A673 (cell line): ENCODE results near the gene GTPBP1. TPM values are rescaled to one million over a fixed set of nuclear protein-coding genes. Genes with fewer than 3 reads are reported as not detected.

Source experiments
- BruUV-seq: library from RNA; stranded (reverse); fragments of 400-500 nt; replicated peaks from 2 replicates; lab custom pipeline; 2021; lab: Mats Ljungman, UMichigan
- CTCF ChIA-PET: fragments of 300-600 bp; sonication (Branson Sonifier 250); formaldehyde crosslinking; loops from one replicate; lab custom pipeline; 2022; ENCODE audit warnings: antibody characterized with exemption; lab: Charles Lee
- POLR2A ChIA-PET: fragments of 300-600 bp; sonication (Branson Sonifier 250); formaldehyde crosslinking; loops from one replicate; lab custom pipeline; 2022; ENCODE audit warnings: antibody characterized with exemption; ENCODE audit not compliant: low non-redundant PET; lab: Charles Lee
- DNase-seq: peaks from one replicate; pipeline ENCODE4 v3.0.0-alpha.2; 2015; ENCODE audit warnings: low spot score
- H3K27ac ChIP-seq: fragments of 200-600 bp; sonication (generic); 2 replicates; pipeline ENCODE4 v1.5.1; 2016; ENCODE audit warnings: mixed run types, low read depth, mild to moderate bottlenecking, mixed read lengths, antibody characterized with exemption, low read length; ENCODE audit not compliant: poor library complexity, severe bottlenecking
- H3K27me3 ChIP-seq: fragments of 200-600 bp; sonication (generic); replicated peaks from 2 replicates; pipeline ENCODE4 v1.6.1; 2017; ENCODE audit warnings: mixed run types, low read depth, mild to moderate bottlenecking, mixed read lengths, antibody characterized with exemption, low read length; ENCODE audit not compliant: insufficient read depth, poor library complexity
- H3K36me3 ChIP-seq: fragments of 200-600 bp; sonication (generic); 2 replicates; pipeline ENCODE4 v1.6.1; 2016; ENCODE audit warnings: mixed run types, mild to moderate bottlenecking, mixed read lengths, antibody characterized with exemption, low read length; ENCODE audit not compliant: insufficient read depth, poor library complexity, severe bottlenecking
- H3K4me1 ChIP-seq: fragments of 200-600 bp; sonication (generic); 2 replicates; pipeline ENCODE4 v1.6.1; 2017; ENCODE audit warnings: mixed run types, mild to moderate bottlenecking, mixed read lengths, antibody characterized with exemption, low read length; ENCODE audit not compliant: insufficient read depth, poor library complexity, severe bottlenecking
- H3K4me3 ChIP-seq: fragments of 200-600 bp; sonication (generic); 2 replicates; pipeline ENCODE4 v1.5.1; 2016; ENCODE audit warnings: low read depth, mixed run types, mild to moderate bottlenecking, mixed read lengths, low read length; ENCODE audit not compliant: poor library complexity, severe bottlenecking
- H3K9me3 ChIP-seq: fragments of 200-600 bp; sonication (generic); 2 replicates; pipeline ENCODE4 v1.6.1; 2016; ENCODE audit warnings: mixed run types, low read depth, mild to moderate bottlenecking, mixed read lengths, antibody characterized with exemption, low read length; ENCODE audit not compliant: poor library complexity, severe bottlenecking
- CTCF ChIP-seq: fragments of 300-800, 200-600 bp; sonication (generic); conservative IDR thresholded peaks from 2 replicates; pipeline ENCODE4 v1.5.1; 2017; ENCODE audit warnings: low read depth, mild to moderate bottlenecking, antibody characterized with exemption, low read length, moderate library complexity, mixed read lengths
- EZH2 ChIP-seq: fragments of 200-600 bp; sonication (generic); IDR thresholded peaks from 2 replicates; pipeline ENCODE4 v1.6.1; 2017; ENCODE audit warnings: borderline replicate concordance, low read depth, mild to moderate bottlenecking, mixed read lengths, antibody characterized with exemption, low read length; ENCODE audit not compliant: poor library complexity, severe bottlenecking
- intact Hi-C: fragments of 100-400 bp; cut with micrococcal nuclease; formaldehyde crosslinking; loops from one replicate; pipeline ENCODE4 v1.10.0; 2022; ENCODE audit not compliant: unreplicated experiment
- total RNA-seq: library from RNA; stranded (reverse); gene quantifications from 2 replicates; pipeline ENCODE4 v1.2.3, GENCODE V29; 2021

The GTPBP1 gene
- total RNA-seq, 1 experiment from 2014 or later, result 88.2 TPM

- H3K27ac ChIP-seq, result no peak overlapping the region
- ChIA-PET POLR2A (interaction anchor here (0.6 kb wide), 1 partner anchor 730 kb away, joined by 9 read pairs; no protein-coding TSS in a partner anchor), CTCF (interaction anchor here (0.5 to 1.1 kb wide), 2 partner anchors 26 to 63 kb away, joined by 3 read pairs; no protein-coding TSS in a partner anchor)
- no peak for TF ChIP-seq CTCF
- no peak for TF ChIP-seq EZH2
- DNase-seq, result no peak
- no peak overlapping the region for H3K4me3 ChIP-seq
- intact Hi-C loops, result no loop called here
- no peaks in the 10 kb centered on the region for H3K9me3 ChIP-seq
- H3K36me3 ChIP-seq, result peaks cover 100% of the 10 kb centered on the region
- H3K4me1 ChIP-seq, result no peaks in the 10 kb centered on the region
- H3K27me3 ChIP-seq, result no peaks in the 10 kb centered on the region
- no TSS peak for BruUV-seq
These were observed 34.5 kb downstream of the GTPBP1 start for GRCh38 chr22:38740116-38740723.

- no peak for DNase-seq
- no TSS peak for BruUV-seq
- Histone ChIP-seq H3K27ac (no peak overlapping the region), H3K4me1 (no peaks in the 10 kb centered on the region), H3K4me3 (no peak overlapping the region), H3K27me3 (no peaks in the 10 kb centered on the region), H3K36me3 (peaks cover 100% of the 10 kb centered on the region), H3K9me3 (no peaks in the 10 kb centered on the region)
- no peak for TF ChIP-seq EZH2
- CTCF ChIA-PET, result interaction anchor here (0.5 to 1.1 kb wide), 2 partner anchors 25 to 63 kb away, joined by 3 read pairs; no protein-coding TSS in a partner anchor
- intact Hi-C loops, result no loop called here
- POLR2A ChIA-PET, result no interaction called here
These were observed 35.0 kb downstream of the GTPBP1 start for GRCh38 chr22:38740754-38741153.

GRCh38 chr22:38741166-38741565 lies 35.4 kb downstream of the GTPBP1 start:
- no peak overlapping the region for H3K4me3 ChIP-seq
- TF ChIP-seq EZH2 (no peak), CTCF (no peak)
- ChIA-PET POLR2A (no interaction called here), CTCF (interaction anchor here (1.1 kb wide), 1 partner anchor 25 kb away, joined by 3 read pairs; no protein-coding TSS in a partner anchor)
- no peak overlapping the region for H3K27ac ChIP-seq
- H3K9me3 ChIP-seq, result no peaks in the 10 kb centered on the region
- H3K36me3 ChIP-seq, result peaks cover 100% of the 10 kb centered on the region
- intact Hi-C loops, result no loop called here
- no peaks in the 10 kb centered on the region for H3K27me3 ChIP-seq
- BruUV-seq, result no TSS peak
- H3K4me1 ChIP-seq, result no peaks in the 10 kb centered on the region
- DNase-seq, result no peak
